Thyroid gland (tissue), 4 donors: ENCODE measurements around the gene C16orf74. TPM values are rescaled to one million over a fixed set of nuclear protein-coding genes. Genes with fewer than 3 reads are reported as not detected.

Experiments
- DNase-seq, 2 donors: peaks; one replicate each; pipeline ENCODE4 v3.0.0-alpha.2; 2019
- H3K27ac ChIP-seq, 3 donors: fragments of 200-600 bp; sonication (generic); 1 replicate in 2 of 3; 2 replicates in 1 of 3; pipeline ENCODE4 v1.5.1; 2016 to 2019; ENCODE audit warnings: mild to moderate bottlenecking in 1 of 3, moderate library complexity in 1 of 3
- H3K27me3 ChIP-seq: fragments of 200-600 bp; sonication (generic); one replicate; pipeline ENCODE4 v1.5.1; 2019
- H3K36me3 ChIP-seq, 2 donors: fragments of 200-600 bp; sonication (generic); one replicate each; pipeline ENCODE4 v1.5.1; 2016 to 2019
- H3K4me1 ChIP-seq, 2 donors: fragments of 200-600 bp; sonication (generic); one replicate each; pipeline ENCODE4 v1.5.1; 2017 to 2019
- H3K4me3 ChIP-seq, 3 donors: fragments of 200-600 bp; sonication (generic); replicated peaks in 1 of 3; 1 replicate in 2 of 3; 2 replicates in 1 of 3; pipeline ENCODE4 v1.5.1; 2016; ENCODE audit warnings: mild to moderate bottlenecking in 1 of 3
- H3K9me3 ChIP-seq: fragments of 200-600 bp; sonication (generic); one replicate; pipeline ENCODE4 v1.5.1; 2017
- CTCF ChIP-seq, 6 experiments: fragments of 200-600 bp in 3 of 6; fragments of 450-650 bp in 3 of 6; sonication (generic) in 3 of 6; IDR thresholded peaks; one replicate each; pipeline ENCODE4 v1.5.1; 2016 to 2019; ENCODE audit warnings: antibody characterized with exemption in 6 of 6, mild to moderate bottlenecking in 2 of 6, inconsistent platforms in 1 of 6, moderate library complexity in 1 of 6
- POLR2A ChIP-seq, 2 donors: fragments of 450-650 bp; IDR thresholded peaks; one replicate each; pipeline ENCODE4 v1.6.1; 2017; ENCODE audit warnings: antibody characterized with exemption in 2 of 2, mild to moderate bottlenecking in 2 of 2, moderate library complexity in 1 of 2
- WGBS, 2 donors: methylation state at CpG; one replicate each; pipeline ENCODE4 v1.1.5; 2017; 5-methylcytosine and 5-hydroxymethylcytosine counted together
- intact Hi-C: fragments of 100-400 bp; cut with DNase I; formaldehyde crosslinking; loops from one replicate; pipeline ENCODE4 v1.15.1; 2023
- total RNA-seq, 4 donors: library from RNA; depleted of rRNA; stranded (reverse); fragments of >200 nt; gene quantifications; one replicate each; pipeline ENCODE4 v1.2.3, GENCODE V29; 2016

Gene C16orf74
- total RNA-seq, 4 donors from 2014 or later: 5.1 to 8.4 (median 6.3) TPM; not detected in 1

- H3K9me3 ChIP-seq: no peaks in the 10 kb centered on the region
- no peaks in the 10 kb centered on the region for H3K27me3 ChIP-seq
- 83 to 84% methylated on average over 48 to 49 of the region's 49 CpGs for WGBS, 2 donors
- peaks cover 8 to 15% of the 10 kb centered on the region in 2 donors for H3K4me1 ChIP-seq
- intact Hi-C loops: no loop called here
- no peaks in the 10 kb centered on the region for H3K36me3 ChIP-seq
- no peak overlapping the region for H3K27ac ChIP-seq
- DNase-seq: no peak
- peak overlapping the region in 1 of 3 donors; percentile 48 for H3K4me3 ChIP-seq
- TF ChIP-seq CTCF (IDR thresholded peaks at IDR 0.05) (no peak), POLR2A (IDR thresholded peaks at IDR 0.05) (no peak)
Observed at GRCh38 chr16:85687651-85688471, 63.0 kb downstream of the C16orf74 start.

GRCh38 chr16:85686912-85687591 lies 63.8 kb downstream of the C16orf74 start:
- Histone ChIP-seq H3K4me1 (peaks cover 8 to 15% of the 10 kb centered on the region in 2 donors), H3K27me3 (no peaks in the 10 kb centered on the region), H3K4me3 (no peak overlapping the region), H3K9me3 (no peaks in the 10 kb centered on the region), H3K27ac (no peak overlapping the region), H3K36me3 (no peaks in the 10 kb centered on the region)
- WGBS, 2 donors: 87 to 90% methylated on average over 15 of the region's 15 CpGs
- no peak for DNase-seq
- TF ChIP-seq CTCF (IDR thresholded peaks at IDR 0.05) (no peak), POLR2A (IDR thresholded peaks at IDR 0.05) (no peak)
- intact Hi-C loops: no loop called here

GRCh38 chr16:85685251-85685650 lies 65.6 kb downstream of the C16orf74 start:
- WGBS, 2 donors: 92 to 100% methylated on average over 2 of the region's 2 CpGs
- H3K9me3 ChIP-seq: no peaks in the 10 kb centered on the region
- no peak overlapping the region for H3K4me3 ChIP-seq
- H3K27me3 ChIP-seq: no peaks in the 10 kb centered on the region
- DNase-seq: no peak
- intact Hi-C loops: no loop called here
- no peaks in the 10 kb centered on the region for H3K36me3 ChIP-seq
- no peak for TF ChIP-seq POLR2A (IDR thresholded peaks at IDR 0.05)
- TF ChIP-seq CTCF (IDR thresholded peaks at IDR 0.05): no peak
- peaks cover 18 to 28% of the 10 kb centered on the region in 2 donors for H3K4me1 ChIP-seq
- H3K27ac ChIP-seq: no peak overlapping the region

- H3K27me3 ChIP-seq: no peaks in the 10 kb centered on the region
- H3K4me1 ChIP-seq: peaks cover 22 to 28% of the 10 kb centered on the region in 2 donors
- no peak overlapping the region for H3K27ac ChIP-seq
- no peaks in the 10 kb centered on the region for H3K9me3 ChIP-seq
- intact Hi-C loops: no loop called here
- H3K4me3 ChIP-seq: no peak overlapping the region
- H3K36me3 ChIP-seq: no peaks in the 10 kb centered on the region
- no peak for TF ChIP-seq POLR2A (IDR thresholded peaks at IDR 0.05)
- no peak for TF ChIP-seq CTCF (IDR thresholded peaks at IDR 0.05)
- DNase-seq: no peak
Observed at GRCh38 chr16:85683363-85683762, 67.5 kb downstream of the C16orf74 start.

GRCh38 chr16:85682516-85682915 lies 68.4 kb downstream of the C16orf74 start:
- Histone ChIP-seq H3K4me1 (peaks cover 22 to 23% of the 10 kb centered on the region in 2 donors), H3K9me3 (no peaks in the 10 kb centered on the region), H3K36me3 (no peaks in the 10 kb centered on the region), H3K4me3 (no peak overlapping the region), H3K27me3 (no peaks in the 10 kb centered on the region), H3K27ac (no peak overlapping the region)
- intact Hi-C loops: no loop called here
- 78 to 80% methylated on average over 7 to 9 of the region's 9 CpGs for WGBS, 2 donors
- no peak for DNase-seq
- TF ChIP-seq POLR2A (IDR thresholded peaks at IDR 0.05): no peak
- TF ChIP-seq CTCF (IDR thresholded peaks at IDR 0.05): no peak
